ENCODE data around the gene NR4A1. TPM values are rescaled to one million over a fixed set of nuclear protein-coding genes. Genes with fewer than 3 reads are reported as not detected.
A peak's percentile ranks its signal among the peaks of the same experiment; 100 is the strongest.

The NR4A1 gene
- total RNA-seq, 2 donors from 2014 or later: 112 to 468 TPM

DNA sequence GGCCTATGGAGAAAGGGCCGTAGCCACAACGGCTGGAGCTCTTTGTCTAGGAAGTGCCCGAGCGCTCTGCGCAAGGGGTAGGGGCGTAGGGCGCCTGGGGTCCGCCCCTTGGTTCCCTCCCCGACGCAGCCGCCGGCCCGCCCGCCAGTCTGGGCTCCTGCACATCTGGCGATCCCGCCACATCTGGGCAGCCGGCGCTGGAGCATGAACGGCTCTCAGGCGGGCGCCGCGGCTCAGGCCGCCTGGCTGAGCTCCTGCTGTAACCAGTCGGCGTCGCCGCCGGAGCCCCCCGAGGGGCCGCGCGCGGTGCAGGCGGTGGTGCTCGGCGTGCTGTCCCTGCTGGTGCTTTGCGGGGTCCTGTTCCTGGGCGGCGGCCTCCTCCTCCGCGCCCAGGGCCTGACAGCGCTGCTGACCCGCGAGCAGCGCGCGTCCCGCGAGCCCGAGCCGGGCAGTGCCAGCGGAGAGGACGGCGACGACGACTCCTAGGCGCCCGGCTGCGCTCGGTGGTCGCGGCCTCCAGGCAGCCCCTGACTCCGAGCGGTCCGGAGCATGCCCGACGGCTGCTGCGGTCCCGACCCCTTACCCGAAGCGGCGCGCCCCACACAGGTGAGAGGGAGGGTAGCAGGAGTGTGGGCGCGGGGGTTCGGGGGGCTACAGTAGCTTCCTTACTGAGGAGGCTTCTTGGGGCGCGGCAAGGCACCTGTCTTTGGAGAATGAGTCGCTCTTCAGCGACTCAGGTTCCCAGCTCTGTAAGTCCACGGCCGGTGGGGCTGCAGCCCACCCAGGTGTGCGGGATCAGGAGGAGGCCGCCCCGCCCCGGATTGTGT lies 28.5 kb downstream of the NR4A1 start, which contains the start of gene SMIM41:
SMIM41 (plus strand) TSS at position 129 of the 827 bp plus-strand sequence; CDS start at position 205, 76 bp downstream.
- Histone ChIP-seq H3K4me1 (ENCODE audit: control insufficient read depth in 1 of 2, low read depth in 2 of 2) (peaks cover 7 to 15% of the 10 kb centered on the region in 2 donors), H3K36me3 (peaks cover 20% of the 10 kb centered on the region)
- TF ChIP-seq, protein P1, sequence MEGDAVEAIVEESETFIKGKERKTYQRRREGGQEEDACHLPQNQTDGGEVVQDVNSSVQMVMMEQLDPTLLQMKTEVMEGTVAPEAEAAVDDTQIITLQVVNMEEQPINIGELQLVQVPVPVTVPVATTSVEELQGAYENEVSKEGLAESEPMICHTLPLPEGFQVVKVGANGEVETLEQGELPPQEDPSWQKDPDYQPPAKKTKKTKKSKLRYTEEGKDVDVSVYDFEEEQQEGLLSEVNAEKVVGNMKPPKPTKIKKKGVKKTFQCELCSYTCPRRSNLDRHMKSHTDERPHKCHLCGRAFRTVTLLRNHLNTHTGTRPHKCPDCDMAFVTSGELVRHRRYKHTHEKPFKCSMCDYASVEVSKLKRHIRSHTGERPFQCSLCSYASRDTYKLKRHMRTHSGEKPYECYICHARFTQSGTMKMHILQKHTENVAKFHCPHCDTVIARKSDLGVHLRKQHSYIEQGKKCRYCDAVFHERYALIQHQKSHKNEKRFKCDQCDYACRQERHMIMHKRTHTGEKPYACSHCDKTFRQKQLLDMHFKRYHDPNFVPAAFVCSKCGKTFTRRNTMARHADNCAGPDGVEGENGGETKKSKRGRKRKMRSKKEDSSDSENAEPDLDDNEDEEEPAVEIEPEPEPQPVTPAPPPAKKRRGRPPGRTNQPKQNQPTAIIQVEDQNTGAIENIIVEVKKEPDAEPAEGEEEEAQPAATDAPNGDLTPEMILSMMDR (IDR thresholded peaks at IDR 0.05): no peak

DNA sequence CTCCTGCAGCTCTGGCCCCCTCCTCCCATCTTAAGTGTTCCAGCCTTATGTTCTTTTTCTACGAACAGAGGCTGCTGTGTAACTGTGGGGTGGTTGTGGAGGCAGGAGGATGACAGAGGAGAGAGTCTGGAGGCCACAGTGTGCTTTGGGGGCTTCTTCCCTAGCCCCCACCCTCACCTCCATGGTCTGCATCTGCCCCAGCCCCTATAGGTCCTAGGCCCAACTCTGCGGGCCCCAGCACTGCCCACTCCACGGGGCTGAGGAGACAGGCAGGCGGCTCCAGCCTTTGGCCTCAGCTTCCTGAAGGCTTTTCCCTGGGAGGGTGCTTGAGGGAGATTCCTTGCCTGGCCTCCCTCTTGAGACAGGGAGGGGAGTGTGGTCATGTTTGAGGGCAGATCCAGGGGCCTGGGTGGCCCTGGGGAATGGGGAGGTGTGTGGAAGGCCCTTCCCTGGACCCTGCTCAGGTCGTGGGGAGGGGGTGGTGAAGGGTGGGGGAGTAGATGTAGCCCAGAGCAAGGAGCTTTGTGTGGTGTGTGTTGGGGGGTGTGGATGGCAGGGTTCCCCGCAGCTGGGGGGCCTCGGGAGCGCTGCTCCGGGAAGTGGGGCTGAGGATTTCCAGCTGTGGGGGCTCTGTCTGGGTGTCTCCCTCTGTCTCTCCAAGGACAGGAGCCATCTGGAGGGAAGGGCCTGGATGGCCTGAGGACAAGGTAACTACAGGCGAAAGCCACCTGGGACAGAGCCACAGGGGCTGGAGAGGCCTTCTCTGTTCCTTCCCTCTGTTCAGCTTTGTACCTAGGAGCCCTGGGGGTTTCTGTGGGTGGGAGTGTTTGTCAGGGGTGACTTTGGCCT lies 29.4 kb downstream of the NR4A1 start:
- Histone ChIP-seq H3K4me1 (ENCODE audit: control insufficient read depth in 1 of 2, low read depth in 2 of 2) (peaks cover 7 to 15% of the 10 kb centered on the region in 2 donors), H3K27ac (peak overlapping the region in 1 of 2 donors; percentile 28), H3K4me3 (no peak overlapping the region), H3K36me3 (peaks cover 20% of the 10 kb centered on the region), H3K9me3 (no peaks in the 10 kb centered on the region), H3K27me3 (replicated peaks; ENCODE audit: insufficient read depth) (no peaks in the 10 kb centered on the region)
- DNase-seq (ENCODE audit: low spot score) (no peak), ATAC-seq (ENCODE audit: insufficient number of reproducible peaks, low FRiP score, low read depth) (no peak)
- TF ChIP-seq, protein P1 (IDR thresholded peaks at IDR 0.05): no peak

More for the DNA sequence above, 28.5 kb downstream of the NR4A1 start, which contains the start of gene SMIM41:
- H3K27me3 ChIP-seq (replicated peaks; ENCODE audit: insufficient read depth): no peaks in the 10 kb centered on the region
- DNase-seq (ENCODE audit: low spot score) (no peak), ATAC-seq (ENCODE audit: insufficient number of reproducible peaks, low FRiP score, low read depth) (no peak)
- no peak within 1 kb of the TSS for H3K4me3 ChIP-seq
- H3K27ac ChIP-seq: no peak within 1 kb of the TSS
- H3K9me3 ChIP-seq: no peaks in the 10 kb centered on the region

DNA sequence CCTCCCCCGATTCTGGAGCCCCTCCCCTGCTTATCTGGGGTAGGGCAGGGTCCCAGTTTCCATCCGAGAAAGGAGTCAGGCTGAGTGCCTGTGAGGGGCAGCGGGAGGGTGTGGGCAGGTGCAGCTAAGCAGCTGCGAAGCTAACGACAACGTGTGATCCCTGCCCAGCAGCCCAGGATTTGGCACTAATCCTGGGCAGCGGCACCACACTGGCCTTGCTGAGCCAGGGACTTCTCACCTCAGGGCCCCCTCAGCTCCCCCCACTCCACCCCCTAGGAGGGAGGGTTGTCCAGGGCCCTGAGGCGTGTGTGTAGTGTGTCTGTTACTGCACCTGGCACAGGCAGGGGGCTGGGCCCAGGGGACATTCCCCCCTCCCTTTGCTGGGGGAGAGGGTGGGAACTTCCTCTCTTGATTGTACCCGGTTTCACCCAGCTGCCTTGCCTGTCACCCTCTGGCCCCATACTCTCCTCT lies 30.1 kb downstream of the NR4A1 start:
- no peak for ATAC-seq (ENCODE audit: insufficient number of reproducible peaks, low FRiP score, low read depth)
- Histone ChIP-seq H3K27me3 (replicated peaks; ENCODE audit: insufficient read depth) (no peaks in the 10 kb centered on the region), H3K36me3 (peaks cover 20% of the 10 kb centered on the region), H3K9me3 (no peaks in the 10 kb centered on the region), H3K4me3 (no peak overlapping the region), H3K27ac (peak overlapping the region in 1 of 2 donors; percentile 28), H3K4me1 (ENCODE audit: control insufficient read depth in 1 of 2, low read depth in 2 of 2) (peaks cover 7 to 15% of the 10 kb centered on the region in 2 donors)
- no peak for DNase-seq (ENCODE audit: low spot score)
- TF ChIP-seq, protein P1 (IDR thresholded peaks at IDR 0.05): no peak

DNA sequence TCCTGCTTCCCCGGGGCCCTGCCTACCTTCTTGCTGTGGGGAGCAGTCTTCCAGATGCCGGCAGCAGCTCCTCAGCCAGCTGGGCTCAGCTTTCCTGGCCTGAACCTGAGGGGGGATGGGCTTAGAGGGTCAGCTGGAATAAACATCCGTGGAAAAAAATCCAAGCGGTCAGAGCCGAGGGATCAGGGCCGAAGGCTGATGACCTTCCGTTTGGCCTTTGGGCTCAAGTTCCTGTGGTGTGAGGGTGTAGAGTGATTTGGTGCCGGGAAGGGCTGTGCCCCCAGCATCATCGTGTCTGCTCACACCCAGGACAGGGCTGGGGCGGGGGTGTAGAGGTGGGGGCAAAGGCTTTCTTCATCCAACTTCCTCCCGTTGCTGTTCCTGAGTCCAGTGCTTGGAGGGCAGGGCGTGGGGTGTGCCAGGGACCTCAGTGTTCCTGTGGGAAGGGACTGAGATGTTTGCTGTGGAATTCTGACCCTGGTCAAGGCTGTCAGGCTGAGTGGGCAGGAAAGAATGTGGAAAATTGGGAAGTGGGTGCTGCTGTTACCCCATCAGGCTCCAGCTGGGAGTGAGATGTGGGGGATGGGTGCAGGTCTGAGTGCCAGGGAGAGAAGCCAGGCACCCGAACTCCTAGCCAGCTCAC lies 30.9 kb downstream of the NR4A1 start:
- TF ChIP-seq, protein P1 (IDR thresholded peaks at IDR 0.05): no peak
- ATAC-seq (ENCODE audit: insufficient number of reproducible peaks, low FRiP score, low read depth): no peak
- H3K4me3 ChIP-seq: no peak overlapping the region
- H3K27ac ChIP-seq: peak overlapping the region in 1 of 2 donors; percentile 28
- H3K27me3 ChIP-seq (replicated peaks; ENCODE audit: insufficient read depth): no peaks in the 10 kb centered on the region
- no peaks in the 10 kb centered on the region for H3K9me3 ChIP-seq
- no peak for DNase-seq (ENCODE audit: low spot score)
- H3K4me1 ChIP-seq (ENCODE audit: control insufficient read depth in 1 of 2, low read depth in 2 of 2): peaks cover 7 to 15% of the 10 kb centered on the region in 2 donors
- peaks cover 12% of the 10 kb centered on the region for H3K36me3 ChIP-seq

All from thoracic aorta (tissue), 2 donors.